ENCODE data around the gene SLC2A3.
"Not testable (repeated sequence)": the region's sequence is repeated elsewhere in the genome, so short reads cannot be mapped to it uniquely, and the experiment has no call there.

DNA sequence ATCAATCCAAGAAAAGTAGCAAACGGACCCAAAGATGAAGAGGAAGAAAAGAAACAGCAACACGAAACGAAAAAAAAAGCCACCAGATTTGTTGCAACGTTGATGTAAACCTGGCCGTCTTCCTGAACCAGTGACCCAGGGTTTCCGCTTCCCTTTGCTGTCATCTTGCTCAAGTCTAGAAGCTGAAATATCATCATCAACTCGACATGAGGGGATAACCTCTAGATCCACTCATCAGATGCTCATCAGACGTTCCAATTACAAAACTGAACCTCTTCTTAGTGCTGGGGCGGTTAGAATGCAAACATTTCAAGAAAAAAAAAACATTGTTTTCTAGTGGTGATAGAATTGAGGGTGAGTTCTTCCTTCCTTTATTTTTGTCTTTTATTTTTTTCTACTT, 36.3 kb upstream of the SLC2A3 start:
- TF ChIP-seq, protein P1, sequence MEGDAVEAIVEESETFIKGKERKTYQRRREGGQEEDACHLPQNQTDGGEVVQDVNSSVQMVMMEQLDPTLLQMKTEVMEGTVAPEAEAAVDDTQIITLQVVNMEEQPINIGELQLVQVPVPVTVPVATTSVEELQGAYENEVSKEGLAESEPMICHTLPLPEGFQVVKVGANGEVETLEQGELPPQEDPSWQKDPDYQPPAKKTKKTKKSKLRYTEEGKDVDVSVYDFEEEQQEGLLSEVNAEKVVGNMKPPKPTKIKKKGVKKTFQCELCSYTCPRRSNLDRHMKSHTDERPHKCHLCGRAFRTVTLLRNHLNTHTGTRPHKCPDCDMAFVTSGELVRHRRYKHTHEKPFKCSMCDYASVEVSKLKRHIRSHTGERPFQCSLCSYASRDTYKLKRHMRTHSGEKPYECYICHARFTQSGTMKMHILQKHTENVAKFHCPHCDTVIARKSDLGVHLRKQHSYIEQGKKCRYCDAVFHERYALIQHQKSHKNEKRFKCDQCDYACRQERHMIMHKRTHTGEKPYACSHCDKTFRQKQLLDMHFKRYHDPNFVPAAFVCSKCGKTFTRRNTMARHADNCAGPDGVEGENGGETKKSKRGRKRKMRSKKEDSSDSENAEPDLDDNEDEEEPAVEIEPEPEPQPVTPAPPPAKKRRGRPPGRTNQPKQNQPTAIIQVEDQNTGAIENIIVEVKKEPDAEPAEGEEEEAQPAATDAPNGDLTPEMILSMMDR (CRISPR knock-in tag; IDR thresholded peaks at IDR 0.05): not testable (repeated sequence)
- not testable (repeated sequence) for TF ChIP-seq ZNF34 (CRISPR knock-in tag; IDR thresholded peaks at IDR 0.05; ENCODE audit: borderline replicate concordance); MYC (CRISPR knock-in tag; IDR thresholded peaks at IDR 0.05; ENCODE audit: borderline replicate concordance); SP2 (CRISPR knock-in tag; IDR thresholded peaks at IDR 0.05); ZNF737 (CRISPR knock-in tag; IDR thresholded peaks at IDR 0.05; ENCODE audit: borderline replicate concordance); ZSCAN22 (CRISPR knock-in tag; IDR thresholded peaks at IDR 0.05); TAF15 (IDR thresholded peaks at IDR 0.05; ENCODE audit: low read depth, low read length, poor library complexity, severe bottlenecking); RELA (CRISPR knock-in tag; IDR thresholded peaks at IDR 0.05); ARNT (IDR thresholded peaks at IDR 0.05); EZH2 (conservative IDR thresholded peaks at IDR 0.05; ENCODE audit: low read depth, low read length)
